BJ (cell line): ENCODE results near the gene GRIN2C. TPM values are rescaled to one million over a fixed set of nuclear protein-coding genes. Genes with fewer than 3 reads are reported as not detected.

ENCODE experiments used
- CTCF ChIA-PET: fragments of 350-600 bp; formaldehyde crosslinking; extraction: SDS; loops from one replicate; lab custom pipeline; 2021; ENCODE audit warnings: antibody characterized with exemption, inconsistent platforms; lab: Yijun Ruan, JAX
- POLR2A ChIA-PET: fragments of 300-600 bp; sonication (Branson Sonifier 250); formaldehyde crosslinking; extraction: SDS; loops from one replicate; lab custom pipeline; 2021; ENCODE audit warnings: antibody characterized with exemption; lab: Charles Lee
- DNase-seq: peaks from one replicate; pipeline ENCODE4 v3.0.0-alpha.2; 2011; ENCODE audit warnings: low read depth
- H3K27me3 ChIP-seq: 2 replicates; pipeline ENCODE4 v1.6.0; 2011; ENCODE audit warnings: low read length; ENCODE audit not compliant: control insufficient read depth, insufficient read depth
- H3K36me3 ChIP-seq: 2 replicates; pipeline ENCODE4 v1.5.1; 2011; ENCODE audit warnings: low read length; ENCODE audit not compliant: control insufficient read depth, insufficient read depth
- H3K4me3 ChIP-seq: 2 replicates; pipeline ENCODE4 v1.5.1; 2011; ENCODE audit warnings: low read depth, mild to moderate bottlenecking, control low read depth, low read length
- polyA plus RNA-seq: library from polyadenylated mRNA; depleted of rRNA; stranded (reverse); fragments of >200 nt; gene quantifications from 2 replicates; pipeline ENCODE4 v1.2.3, GENCODE V29; 2011
- TF ChIP-seq, protein P1 (sequence below): IDR thresholded peaks from 2 replicates; pipeline ENCODE4 v1.5.1; 2011; ENCODE audit warnings: low read depth, mild to moderate bottlenecking, control low read depth, inconsistent platforms, low read length, moderate library complexity; ENCODE audit not compliant: insufficient read depth

Gene GRIN2C
- polyA plus RNA-seq, 1 experiment = 0.04 TPM

- DNase-seq = no peak
- Histone ChIP-seq H3K4me3 (no peak overlapping the region), H3K27me3 (peaks cover 58% of the 10 kb centered on the region), H3K36me3 (no peaks in the 10 kb centered on the region)
- TF ChIP-seq, protein P1, sequence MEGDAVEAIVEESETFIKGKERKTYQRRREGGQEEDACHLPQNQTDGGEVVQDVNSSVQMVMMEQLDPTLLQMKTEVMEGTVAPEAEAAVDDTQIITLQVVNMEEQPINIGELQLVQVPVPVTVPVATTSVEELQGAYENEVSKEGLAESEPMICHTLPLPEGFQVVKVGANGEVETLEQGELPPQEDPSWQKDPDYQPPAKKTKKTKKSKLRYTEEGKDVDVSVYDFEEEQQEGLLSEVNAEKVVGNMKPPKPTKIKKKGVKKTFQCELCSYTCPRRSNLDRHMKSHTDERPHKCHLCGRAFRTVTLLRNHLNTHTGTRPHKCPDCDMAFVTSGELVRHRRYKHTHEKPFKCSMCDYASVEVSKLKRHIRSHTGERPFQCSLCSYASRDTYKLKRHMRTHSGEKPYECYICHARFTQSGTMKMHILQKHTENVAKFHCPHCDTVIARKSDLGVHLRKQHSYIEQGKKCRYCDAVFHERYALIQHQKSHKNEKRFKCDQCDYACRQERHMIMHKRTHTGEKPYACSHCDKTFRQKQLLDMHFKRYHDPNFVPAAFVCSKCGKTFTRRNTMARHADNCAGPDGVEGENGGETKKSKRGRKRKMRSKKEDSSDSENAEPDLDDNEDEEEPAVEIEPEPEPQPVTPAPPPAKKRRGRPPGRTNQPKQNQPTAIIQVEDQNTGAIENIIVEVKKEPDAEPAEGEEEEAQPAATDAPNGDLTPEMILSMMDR = no peak
- ChIA-PET POLR2A (no interaction called here), CTCF (no interaction called here)
Measured at GRCh38 chr17:74854792-74855191, 4.9 kb downstream of the GRIN2C start.

DNA sequence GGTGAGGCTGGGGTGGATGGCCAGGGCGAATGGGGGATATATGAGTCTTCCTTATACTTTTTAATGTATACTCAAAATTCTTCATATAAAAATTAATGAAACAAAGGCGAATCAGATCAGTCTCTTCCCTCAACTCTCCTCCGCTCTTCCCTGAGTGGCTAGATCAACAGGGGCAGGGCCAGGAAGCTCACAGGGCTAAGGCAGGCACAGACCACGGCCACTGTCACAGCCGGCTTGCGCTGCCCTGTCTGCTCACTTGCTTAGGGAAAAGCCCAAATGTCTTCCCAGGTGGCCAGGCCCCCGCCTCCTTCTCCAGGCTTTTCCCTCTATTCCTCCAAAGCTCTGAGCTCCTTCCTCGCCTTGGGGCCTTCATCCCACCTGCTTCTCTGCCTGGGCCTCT is 6.0 kb downstream of the GRIN2C start:
- H3K4me3 ChIP-seq = no peak overlapping the region
- no peak for DNase-seq
- H3K27me3 ChIP-seq = peaks cover 48% of the 10 kb centered on the region
- ChIA-PET POLR2A (interaction anchor here (0.6 kb wide), 1 partner anchor 20 kb away, joined by 20 read pairs; no protein-coding TSS in a partner anchor), CTCF (interaction anchor here (0.8 to 1.0 kb wide), 2 partner anchors 10 to 12 kb away, joined by 3 to 5 read pairs; no protein-coding TSS in a partner anchor)
- H3K36me3 ChIP-seq = no peaks in the 10 kb centered on the region
- TF ChIP-seq, protein P1 = no peak

- no peak for DNase-seq
- Histone ChIP-seq H3K4me3 (no peak overlapping the region), H3K27me3 (peaks cover 43% of the 10 kb centered on the region), H3K36me3 (no peaks in the 10 kb centered on the region)
- TF ChIP-seq, protein P1 = no peak
- CTCF ChIA-PET = interaction anchor here (0.8 to 1.2 kb wide), 2 partner anchors 9 to 10 kb away, joined by 3 to 6 read pairs; no protein-coding TSS in a partner anchor
- POLR2A ChIA-PET = no interaction called here
Measured at GRCh38 chr17:74853048-74853397, 6.7 kb downstream of the GRIN2C start.

GRCh38 chr17:74852237-74853047 is 7.2 kb downstream of the GRIN2C start:
- ChIA-PET CTCF (interaction anchor here (0.8 to 14.7 kb wide), 3 partner anchors 9 to 10 kb away, joined by 3 to 164 read pairs (median 6); partner anchors contain the start of gene GRIN2C), POLR2A (interaction anchor here (0.8 kb wide), 1 partner anchor 9 kb away, joined by 3 read pairs; no protein-coding TSS in a partner anchor)
- H3K36me3 ChIP-seq = no peaks in the 10 kb centered on the region
- DNase-seq = no peak
- H3K4me3 ChIP-seq = no peak overlapping the region
- H3K27me3 ChIP-seq = peaks cover 40% of the 10 kb centered on the region
- TF ChIP-seq, protein P1 = no peak

- CTCF ChIA-PET = interaction anchor here (1.1 to 14.7 kb wide), 3 partner anchors 9 to 106 kb away, joined by 5 to 164 read pairs (median 6); partner anchors contain the start of gene GRIN2C
- no peak for DNase-seq
- Histone ChIP-seq H3K27me3 (peaks cover 34% of the 10 kb centered on the region), H3K4me3 (no peak overlapping the region), H3K36me3 (no peaks in the 10 kb centered on the region)
- POLR2A ChIA-PET = interaction anchor here (0.8 kb wide), 1 partner anchor 9 kb away, joined by 3 read pairs; no protein-coding TSS in a partner anchor
- TF ChIP-seq, protein P1 = no peak
Measured at GRCh38 chr17:74851612-74852236, 8.0 kb downstream of the GRIN2C start.
